DMS114 treated with DMSO at 0.1 percent for 48 hours (cell line): ENCODE results near the gene ATP9A.
A peak's percentile ranks its signal among the peaks of the same experiment; 100 is the strongest.
"Not testable (repeated sequence)": the region's sequence is repeated elsewhere in the genome, so short reads cannot be mapped to it uniquely, and the experiment has no call there.

Source experiments
- DNase-seq: peaks from one replicate; lab custom pipeline; 2025; ENCODE audit not compliant: unreplicated experiment; lab: John Stamatoyannopoulos, UW

ATP9A gene

DNA sequence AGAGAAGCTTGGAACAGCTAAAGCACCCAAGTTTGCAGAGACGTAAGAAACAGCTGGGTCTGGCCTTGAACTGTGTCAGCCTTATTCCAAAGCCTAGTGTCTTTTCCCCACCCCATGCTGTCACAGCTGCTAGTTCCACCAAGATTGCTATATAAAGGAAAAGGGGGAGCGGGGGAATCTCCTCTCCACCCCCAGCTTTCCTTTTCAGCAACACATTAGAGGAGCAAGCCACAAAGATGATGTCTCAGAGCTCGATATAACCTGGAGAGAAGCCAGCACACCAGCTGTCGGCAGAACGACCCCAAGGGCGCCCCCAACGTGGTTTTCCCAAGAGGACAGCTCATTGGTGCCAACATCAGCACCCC, 36.5 kb downstream of the ATP9A start:
- no peak for DNase-seq

DNA sequence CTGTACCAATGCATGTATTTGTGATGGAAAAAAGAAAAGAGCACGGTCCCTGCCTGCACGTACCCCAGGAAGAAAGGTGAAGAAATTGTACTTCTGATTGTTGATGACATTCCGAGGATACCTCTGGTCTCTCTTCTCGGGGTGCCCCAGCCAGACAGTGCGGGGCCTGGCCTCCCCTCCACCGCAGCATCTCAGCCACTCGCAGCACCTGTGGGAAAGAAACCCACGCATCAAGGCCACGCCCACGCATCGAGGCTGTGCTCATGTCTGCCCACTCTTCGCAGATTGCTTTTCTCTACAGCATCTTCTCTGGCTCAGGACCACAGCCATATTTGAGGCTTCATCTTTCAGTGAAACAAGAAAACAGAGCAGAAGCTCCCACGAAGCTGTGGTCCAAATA, 38.4 kb downstream of the ATP9A start:
- no peak for DNase-seq

DNA sequence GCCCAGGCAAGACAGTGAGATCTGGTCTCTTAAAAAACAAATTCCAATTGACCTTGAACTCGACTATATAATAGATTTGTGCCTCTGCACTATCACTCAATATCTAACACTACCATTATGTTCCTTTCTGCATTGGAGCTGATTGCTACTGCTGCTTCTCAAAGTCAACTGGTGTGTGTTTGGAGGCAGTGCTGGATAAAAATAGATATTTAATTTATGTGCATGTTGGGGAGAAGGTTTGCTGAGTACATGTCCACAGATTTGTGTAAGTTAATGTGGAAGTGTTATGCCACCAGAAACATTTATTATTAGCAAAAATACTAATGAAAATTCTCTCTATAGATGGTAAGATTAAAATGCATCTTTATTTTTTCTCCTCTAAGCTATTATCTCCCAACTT, 39.5 kb downstream of the ATP9A start:
- DNase-seq = no peak

DNA sequence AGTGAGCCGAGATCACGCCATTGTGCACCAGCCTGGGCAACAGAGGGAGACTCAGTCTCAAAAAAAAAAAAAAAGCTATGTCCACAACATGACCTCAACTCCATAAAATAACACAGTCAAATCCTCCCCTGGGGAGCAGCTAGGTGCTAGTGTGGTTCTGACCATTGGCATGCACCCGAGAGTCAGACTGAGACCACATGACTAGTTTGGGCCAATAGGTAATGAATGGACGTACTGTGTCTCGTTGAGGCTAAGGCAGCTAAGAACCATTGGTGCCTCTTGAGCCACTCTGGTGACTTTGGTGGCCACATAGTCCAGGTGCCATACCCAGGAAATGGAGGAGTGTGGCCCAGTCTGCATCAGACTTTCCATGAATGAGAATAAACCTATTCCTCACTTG, 40.3 kb downstream of the ATP9A start:
- DNase-seq = no peak

DNA sequence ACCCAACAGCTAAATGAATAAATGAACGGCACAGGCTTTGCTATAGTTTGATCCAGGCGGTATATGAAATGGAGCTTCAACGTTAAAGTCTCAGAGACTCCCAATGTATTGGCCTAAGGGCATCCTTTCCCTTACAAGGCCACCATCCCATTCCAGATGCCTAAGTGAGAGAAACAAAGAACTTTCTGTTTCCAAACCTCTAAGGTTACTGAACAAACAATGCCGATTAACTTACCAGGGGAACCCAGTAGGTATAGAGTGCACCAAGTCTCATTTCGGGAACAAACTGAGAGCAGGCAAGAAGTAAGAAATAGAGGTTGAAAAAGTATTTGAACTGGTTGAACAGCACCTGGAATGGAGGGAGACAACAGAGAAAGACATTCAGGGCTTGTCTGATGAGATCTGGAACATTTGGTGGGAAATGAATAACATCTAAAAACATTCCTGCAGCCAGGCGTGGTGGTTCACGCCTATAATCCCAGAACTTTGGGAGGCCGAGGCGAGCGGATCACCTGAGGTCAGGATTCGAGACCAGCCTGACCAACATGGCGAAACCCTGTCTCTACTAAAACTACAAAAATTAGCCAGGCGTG, 42.5 kb downstream of the ATP9A start:
- DNase-seq = no peak

GRCh38 chr20:51723026-51723425, 45.2 kb downstream of the ATP9A start:
- DNase-seq = not testable (repeated sequence)

DNA sequence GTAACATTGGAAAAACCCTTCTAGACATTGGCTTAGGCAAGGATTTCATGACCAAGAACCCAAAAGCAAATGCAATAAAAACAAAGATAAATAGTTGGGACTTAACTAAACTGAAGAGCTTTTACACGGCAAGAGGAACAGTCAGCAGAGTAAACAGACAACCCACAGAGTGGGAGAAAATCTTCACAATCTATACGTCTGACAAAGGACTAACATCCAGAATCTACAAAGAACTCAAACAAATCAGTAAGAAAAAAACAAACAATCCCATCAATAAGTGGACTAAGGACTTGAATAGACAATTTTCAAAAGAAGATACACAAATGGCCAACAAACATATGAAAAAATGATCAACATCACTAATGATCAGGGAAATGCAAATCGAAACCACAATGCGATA, 45.9 kb downstream of the ATP9A start:
- DNase-seq = not testable (repeated sequence)

DNA sequence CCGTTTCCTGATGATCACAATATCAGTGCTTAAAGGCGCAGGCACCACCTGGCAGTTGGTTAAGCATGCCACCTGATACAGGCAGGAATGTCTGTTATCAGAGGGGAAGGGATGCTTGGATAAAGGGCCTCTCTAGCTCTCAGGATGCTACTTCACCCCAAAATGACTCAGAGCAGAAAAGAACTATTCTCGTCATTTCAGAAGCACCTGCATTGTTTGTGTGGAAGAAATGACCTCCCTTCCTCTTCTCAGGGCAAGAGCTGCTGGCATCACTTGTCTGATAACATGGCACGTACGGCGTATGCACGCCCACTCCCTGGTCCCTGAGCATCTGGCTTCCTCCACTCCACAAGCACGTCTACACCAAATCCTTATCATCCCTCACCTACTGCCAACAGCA, 47.3 kb downstream of the ATP9A start:
- no peak for DNase-seq

DNA sequence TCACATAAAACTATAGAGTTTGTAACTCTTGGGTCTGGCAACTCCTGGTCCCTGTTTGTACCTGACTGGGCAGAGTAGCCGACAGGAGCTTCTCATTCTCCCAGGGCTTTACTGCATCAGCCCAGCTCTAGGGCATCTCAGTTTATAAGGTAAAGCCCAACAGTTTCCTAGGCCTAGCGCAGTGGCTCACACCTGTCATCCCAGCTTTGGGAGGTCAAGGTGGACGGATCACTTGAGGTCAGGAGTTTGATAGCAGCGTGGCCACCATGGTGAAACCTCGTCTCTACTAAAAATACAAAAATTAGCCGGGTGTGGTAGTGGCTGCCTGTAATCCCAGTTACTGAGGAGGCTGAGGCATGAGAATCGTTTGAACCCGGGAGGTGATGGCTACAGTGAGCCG, 47.8 kb downstream of the ATP9A start:
- DNase-seq = no peak

DNA sequence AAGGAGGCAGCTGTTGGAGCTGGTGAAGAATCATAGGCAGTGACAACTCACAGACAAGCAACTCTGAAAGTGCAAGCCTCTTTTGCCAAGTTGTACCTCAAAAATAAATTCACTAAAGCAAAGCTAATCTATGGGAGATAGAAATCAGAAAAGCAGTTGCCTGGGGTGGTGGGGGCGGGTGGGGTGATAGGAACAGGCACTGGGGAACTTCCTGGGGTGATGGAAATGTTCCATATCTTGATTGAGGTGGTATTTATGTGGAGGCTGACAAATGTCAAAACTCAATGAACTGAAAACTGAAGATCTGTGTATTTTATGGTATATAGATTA, 52.4 kb downstream of the ATP9A start:
- no peak for DNase-seq

DNA sequence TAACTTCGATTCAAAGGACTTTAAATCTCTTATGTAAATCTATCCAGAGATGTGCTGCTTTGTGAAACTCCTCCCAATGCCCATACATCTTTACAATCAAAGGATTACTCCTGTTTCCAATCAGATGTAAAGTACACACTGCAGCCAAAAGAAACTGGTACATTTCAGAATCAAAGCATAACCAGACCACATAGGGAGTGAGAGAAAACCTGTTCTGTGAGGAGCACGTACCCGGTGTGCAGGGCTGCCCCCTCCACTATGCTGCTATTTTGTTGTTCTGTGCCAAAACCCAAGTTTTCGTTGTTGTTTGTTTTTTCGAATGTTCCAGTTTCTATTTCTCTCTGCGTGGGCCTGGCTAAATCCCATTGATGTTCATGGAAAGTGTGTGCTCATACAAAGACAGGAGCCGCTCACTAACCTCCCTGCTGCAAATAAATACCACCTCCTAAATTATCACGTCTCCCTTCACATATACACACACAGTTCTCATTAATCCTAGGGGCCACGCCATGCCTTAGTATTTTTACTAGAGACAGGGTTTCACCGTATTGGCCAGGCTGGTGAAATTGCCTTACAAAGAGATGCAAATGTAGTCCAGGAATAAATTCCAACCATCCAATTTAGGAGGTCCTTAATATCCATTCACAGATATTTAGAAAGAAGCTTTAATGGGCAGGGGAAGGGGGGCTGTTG, 52.9 kb downstream of the ATP9A start:
- no peak for DNase-seq

DNA sequence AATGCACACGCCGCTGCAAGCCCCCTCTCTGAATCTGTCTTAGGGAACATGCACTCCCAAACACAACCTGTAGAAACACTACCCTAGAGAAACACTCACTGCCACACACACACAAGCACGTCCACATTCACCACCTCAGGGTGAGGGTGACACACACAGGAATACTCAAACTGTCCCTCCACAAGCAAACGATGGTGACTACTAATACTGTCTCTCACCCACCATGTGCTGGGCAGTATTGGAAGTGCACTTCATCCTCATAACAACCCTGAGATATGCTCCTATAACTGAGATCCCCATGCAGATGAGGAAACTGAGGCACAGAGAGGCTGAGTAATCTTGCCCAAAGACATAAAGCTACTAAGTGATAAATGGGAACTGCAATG, 55.0 kb downstream of the ATP9A start:
- no peak for DNase-seq

DNA sequence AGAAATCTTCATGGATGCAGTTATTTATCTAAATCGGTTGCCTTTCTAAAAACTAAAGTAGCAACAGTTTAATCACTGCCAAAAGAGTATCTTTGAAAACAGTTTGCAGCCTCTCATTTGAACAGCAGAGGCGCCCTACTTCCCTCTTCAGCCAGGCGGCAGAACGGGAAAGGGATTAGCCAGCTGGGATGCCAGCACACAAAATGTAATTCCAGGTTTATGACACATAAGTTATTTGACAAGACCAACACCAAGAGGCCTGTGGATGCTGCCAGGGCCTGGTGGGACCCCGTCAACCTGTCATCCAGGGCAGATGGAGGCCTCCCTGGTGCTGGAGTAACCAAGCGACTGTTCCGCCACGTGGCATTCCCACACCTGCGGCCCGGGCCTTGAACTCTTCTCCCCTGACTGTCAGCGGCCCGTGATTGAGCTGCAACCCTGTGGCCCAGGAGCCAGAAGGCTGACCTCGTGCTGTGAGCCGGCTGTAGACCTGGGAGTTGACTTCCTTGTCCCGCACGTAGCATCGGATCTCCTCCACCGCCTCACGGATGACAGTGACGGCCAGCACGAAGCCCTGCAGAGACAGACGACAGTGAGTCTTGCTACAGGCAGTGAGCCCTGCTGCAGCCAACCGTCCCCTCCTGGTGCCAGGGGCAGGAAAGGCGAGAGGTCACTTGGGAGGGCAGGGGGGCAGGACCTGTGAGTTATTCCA, 55.5 kb downstream of the ATP9A start:
- DNase-seq = no peak

DNA sequence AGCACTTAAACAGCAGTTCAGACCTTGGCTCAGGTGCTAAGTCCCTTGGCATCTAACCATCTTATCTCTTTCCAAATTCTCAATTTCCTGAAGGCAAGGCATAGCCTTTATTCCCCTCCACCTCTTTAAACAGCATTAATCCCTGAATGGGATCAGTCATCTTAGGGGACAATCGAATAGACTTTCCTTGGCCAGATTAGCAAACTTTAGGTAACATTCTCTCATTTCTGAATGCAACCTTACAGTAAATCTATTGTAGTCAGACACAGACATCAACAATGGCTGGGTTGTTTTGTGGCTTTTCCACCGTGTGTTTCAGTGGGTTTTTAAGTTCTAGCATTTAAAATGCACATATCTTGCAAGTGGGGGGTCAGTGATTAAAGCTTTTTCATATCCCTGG, 56.8 kb downstream of the ATP9A start:
- no peak for DNase-seq

- no peak for DNase-seq
Observed at GRCh38 chr20:51710361-51710894, 57.8 kb downstream of the ATP9A start.

GRCh38 chr20:51705400-51705799, 62.8 kb downstream of the ATP9A start:
- DNase-seq = no peak

- no peak for DNase-seq
Observed at GRCh38 chr20:51703400-51704287, 64.5 kb downstream of the ATP9A start.

GRCh38 chr20:51702556-51702955, 65.6 kb downstream of the ATP9A start:
- no peak for DNase-seq

DNA sequence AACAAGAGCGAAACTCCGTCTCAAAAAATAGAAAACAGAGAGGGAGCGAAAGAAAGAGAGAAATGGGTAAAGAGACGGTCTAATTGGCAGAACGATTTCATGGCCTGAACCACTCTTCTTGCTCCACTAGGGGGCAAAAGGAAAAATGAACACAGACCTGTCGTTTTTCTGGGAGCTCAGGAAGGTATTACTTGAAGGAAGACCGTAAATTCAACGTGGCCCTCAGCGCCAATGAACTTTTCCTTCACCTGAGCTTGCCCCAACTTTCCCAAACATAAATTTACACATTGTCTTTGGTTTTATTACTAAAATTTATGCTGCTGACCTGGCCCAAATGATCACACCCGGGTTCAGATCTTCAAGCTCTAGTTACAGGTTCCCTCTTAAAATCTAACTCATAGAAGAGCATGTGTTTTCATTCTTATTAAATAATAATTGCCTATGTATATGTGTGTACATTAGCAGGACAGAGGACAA, 67.3 kb downstream of the ATP9A start:
- DNase-seq = peak; percentile 40

DNA sequence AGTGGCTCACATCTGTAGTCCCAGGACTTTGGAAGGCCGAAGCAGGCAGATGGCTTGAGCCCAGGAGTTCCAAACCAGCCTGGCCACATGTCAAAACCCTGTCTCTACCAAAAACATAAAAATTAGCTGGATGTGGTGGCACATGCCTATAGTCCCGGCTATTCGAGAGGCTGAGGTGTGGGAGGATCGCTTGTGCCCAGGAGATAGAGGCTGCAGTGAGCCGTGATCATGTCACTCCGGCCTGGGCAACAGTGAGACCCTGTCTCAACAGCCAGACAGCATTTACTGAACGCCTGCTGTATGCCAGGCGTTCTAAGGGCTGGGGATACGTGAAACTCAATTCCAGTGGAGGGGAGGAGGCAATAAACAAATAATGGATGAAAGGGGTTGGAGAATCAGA, 69.9 kb downstream of the ATP9A start:
- DNase-seq = no peak

- DNase-seq = no peak
Observed at GRCh38 chr20:51697096-51697826, 70.9 kb downstream of the ATP9A start.
